ENCODE results near the gene JUP. TPM values are rescaled to one million over a fixed set of nuclear protein-coding genes. Genes with fewer than 3 reads are reported as not detected.

Gene JUP
- total and polyA plus RNA-seq, 2 of the 13 experiments (the other 11 are each of a cell fraction or from before 2014, with no cell fraction given), result 12.1 to 20.6 TPM

DNA sequence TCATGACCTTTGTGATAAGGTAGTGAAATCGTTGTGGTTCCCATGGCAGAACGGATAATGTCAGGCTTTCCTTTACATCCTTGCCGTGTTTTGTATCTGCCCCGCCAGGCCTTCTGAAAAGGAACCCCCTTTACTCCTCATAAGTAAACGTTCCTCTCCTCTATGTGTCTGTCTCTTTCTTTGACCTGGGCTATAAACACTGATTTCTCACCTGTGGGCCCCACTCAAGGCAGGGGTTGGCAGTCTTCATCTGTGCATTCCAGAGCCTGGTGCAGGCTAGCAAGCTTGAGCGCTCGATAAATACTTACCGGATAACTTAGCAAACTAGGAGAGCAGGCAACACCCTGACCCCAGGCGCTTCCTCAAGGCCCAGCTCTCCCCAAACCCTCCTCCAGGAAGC, 44.8 kb downstream of the JUP start:
- H3K27me3 ChIP-seq (ENCODE audit: control insufficient read depth in 1 of 2, insufficient read depth in 2 of 2, low read length in 2 of 2), result peaks cover 4 to 32% of the 10 kb centered on the region in 2 experiments
- no peak for DNase-seq (ENCODE audit: low spot score)
- no peak overlapping the region for H2AFZ ChIP-seq (ENCODE audit: low read length)
- no peak overlapping the region for H3K27ac ChIP-seq (ENCODE audit: extremely low read length, insufficient read depth, low read length)
- H3K36me3 ChIP-seq (replicated peaks in 1 of 2; ENCODE audit: control insufficient read depth in 1 of 2, insufficient read depth in 2 of 2, low read length in 2 of 2), result no peaks in the 10 kb centered on the region
- ChIA-PET POLR2A (interaction anchor here (1.4 to 1.5 kb wide), 2 partner anchors 31 to 53 kb away, joined by 3 read pairs; no protein-coding TSS in a partner anchor), CTCF (ENCODE audit: low intra/inter-chr PET ratio, low total read pairs) (no interaction called here)
- no peak overlapping the region for H3K4me3 ChIP-seq (replicated peaks in 1 of 3; ENCODE audit: insufficient read depth in 1 of 3, low read depth in 2 of 3, low read length in 3 of 3)
- peaks cover 25% of the 10 kb centered on the region for H3K4me1 ChIP-seq (ENCODE audit: insufficient read depth, low read length)
- TF ChIP-seq ZNF343 (CRISPR knock-in tag; IDR thresholded peaks at IDR 0.05), result no peak
- TF ChIP-seq NKX3-1 (CRISPR knock-in tag; IDR thresholded peaks at IDR 0.05), result no peak
- TF ChIP-seq ZNF556 (CRISPR knock-in tag; IDR thresholded peaks at IDR 0.05; ENCODE audit: borderline replicate concordance), result no peak
- TF ChIP-seq ZNF629 (CRISPR knock-in tag; conservative IDR thresholded peaks at IDR 0.05), result no peak
- no peak for TF ChIP-seq MED1 (CRISPR knock-in tag; IDR thresholded peaks at IDR 0.05)
- no peak for TF ChIP-seq SKI (IDR thresholded peaks at IDR 0.05; ENCODE audit: partially characterized antibody)
- no peak for TF ChIP-seq ZSCAN22 (CRISPR knock-in tag; IDR thresholded peaks at IDR 0.05)
- TF ChIP-seq CEBPG (CRISPR knock-in tag; IDR thresholded peaks at IDR 0.05), result no peak
- TF ChIP-seq, protein P1, sequence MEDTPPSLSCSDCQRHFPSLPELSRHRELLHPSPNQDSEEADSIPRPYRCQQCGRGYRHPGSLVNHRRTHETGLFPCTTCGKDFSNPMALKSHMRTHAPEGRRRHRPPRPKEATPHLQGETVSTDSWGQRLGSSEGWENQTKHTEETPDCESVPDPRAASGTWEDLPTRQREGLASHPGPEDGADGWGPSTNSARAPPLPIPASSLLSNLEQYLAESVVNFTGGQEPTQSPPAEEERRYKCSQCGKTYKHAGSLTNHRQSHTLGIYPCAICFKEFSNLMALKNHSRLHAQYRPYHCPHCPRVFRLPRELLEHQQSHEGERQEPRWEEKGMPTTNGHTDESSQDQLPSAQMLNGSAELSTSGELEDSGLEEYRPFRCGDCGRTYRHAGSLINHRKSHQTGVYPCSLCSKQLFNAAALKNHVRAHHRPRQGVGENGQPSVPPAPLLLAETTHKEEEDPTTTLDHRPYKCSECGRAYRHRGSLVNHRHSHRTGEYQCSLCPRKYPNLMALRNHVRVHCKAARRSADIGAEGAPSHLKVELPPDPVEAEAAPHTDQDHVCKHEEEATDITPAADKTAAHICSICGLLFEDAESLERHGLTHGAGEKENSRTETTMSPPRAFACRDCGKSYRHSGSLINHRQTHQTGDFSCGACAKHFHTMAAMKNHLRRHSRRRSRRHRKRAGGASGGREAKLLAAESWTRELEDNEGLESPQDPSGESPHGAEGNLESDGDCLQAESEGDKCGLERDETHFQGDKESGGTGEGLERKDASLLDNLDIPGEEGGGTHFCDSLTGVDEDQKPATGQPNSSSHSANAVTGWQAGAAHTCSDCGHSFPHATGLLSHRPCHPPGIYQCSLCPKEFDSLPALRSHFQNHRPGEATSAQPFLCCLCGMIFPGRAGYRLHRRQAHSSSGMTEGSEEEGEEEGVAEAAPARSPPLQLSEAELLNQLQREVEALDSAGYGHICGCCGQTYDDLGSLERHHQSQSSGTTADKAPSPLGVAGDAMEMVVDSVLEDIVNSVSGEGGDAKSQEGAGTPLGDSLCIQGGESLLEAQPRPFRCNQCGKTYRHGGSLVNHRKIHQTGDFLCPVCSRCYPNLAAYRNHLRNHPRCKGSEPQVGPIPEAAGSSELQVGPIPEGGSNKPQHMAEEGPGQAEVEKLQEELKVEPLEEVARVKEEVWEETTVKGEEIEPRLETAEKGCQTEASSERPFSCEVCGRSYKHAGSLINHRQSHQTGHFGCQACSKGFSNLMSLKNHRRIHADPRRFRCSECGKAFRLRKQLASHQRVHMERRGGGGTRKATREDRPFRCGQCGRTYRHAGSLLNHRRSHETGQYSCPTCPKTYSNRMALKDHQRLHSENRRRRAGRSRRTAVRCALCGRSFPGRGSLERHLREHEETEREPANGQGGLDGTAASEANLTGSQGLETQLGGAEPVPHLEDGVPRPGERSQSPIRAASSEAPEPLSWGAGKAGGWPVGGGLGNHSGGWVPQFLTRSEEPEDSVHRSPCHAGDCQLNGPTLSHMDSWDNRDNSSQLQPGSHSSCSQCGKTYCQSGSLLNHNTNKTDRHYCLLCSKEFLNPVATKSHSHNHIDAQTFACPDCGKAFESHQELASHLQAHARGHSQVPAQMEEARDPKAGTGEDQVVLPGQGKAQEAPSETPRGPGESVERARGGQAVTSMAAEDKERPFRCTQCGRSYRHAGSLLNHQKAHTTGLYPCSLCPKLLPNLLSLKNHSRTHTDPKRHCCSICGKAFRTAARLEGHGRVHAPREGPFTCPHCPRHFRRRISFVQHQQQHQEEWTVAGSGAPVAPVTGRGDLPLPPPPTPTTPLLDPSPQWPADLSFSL (CRISPR knock-in tag; IDR thresholded peaks at IDR 0.05), result no peak
- TF ChIP-seq SNAPC2 (CRISPR knock-in tag; IDR thresholded peaks at IDR 0.05), result no peak
- no peak for TF ChIP-seq KDM5A (IDR thresholded peaks at IDR 0.05; ENCODE audit: borderline replicate concordance, low read length)
- no peak for TF ChIP-seq MXD4 (CRISPR knock-in tag; IDR thresholded peaks at IDR 0.05)
- no peak for TF ChIP-seq FOXO1 (CRISPR knock-in tag; IDR thresholded peaks at IDR 0.05)
- TF ChIP-seq NR2F1 (CRISPR knock-in tag; IDR thresholded peaks at IDR 0.05), result no peak
- no peak for TF ChIP-seq ATF3 (CRISPR knock-in tag; IDR thresholded peaks at IDR 0.05)
- TF ChIP-seq NCOA5 (CRISPR knock-in tag; IDR thresholded peaks at IDR 0.05), result no peak
- no peak for TF ChIP-seq ZNF792 (CRISPR knock-in tag; IDR thresholded peaks at IDR 0.05)
- in situ Hi-C loops (cut with HindIII; ENCODE audit: extremely low pct_ligation_motif_present, low pct_unique_long_range_greater_than_20kb) (no loop called here), intact Hi-C loops (cut with micrococcal nuclease; ENCODE audit: unreplicated experiment) (no loop called here)
- no peaks in the 10 kb centered on the region for H4K20me1 ChIP-seq (ENCODE audit: insufficient read depth, low read length)
- no peak overlapping the region for H3K9ac ChIP-seq (ENCODE audit: insufficient read depth, low read depth, low read length)
- no TSS peak for BruUV-seq (replicated peaks)
- ATAC-seq, result no peak
- no peaks in the 10 kb centered on the region for H3K79me2 ChIP-seq (ENCODE audit: insufficient read depth, low read length)
- H3K4me2 ChIP-seq (ENCODE audit: low read depth, low read length), result no peak overlapping the region
- WGBS (ENCODE audit: low lambda C conversion rate), result 47% methylated on average over 9 of the region's 9 CpGs
- no peak for FAIRE-seq
- no peaks in the 10 kb centered on the region for H3K9me3 ChIP-seq (ENCODE audit: low read length)
